ENCODE results near the gene EGR2.
"Not testable (repeated sequence)": the region's sequence is repeated elsewhere in the genome, so short reads cannot be mapped to it uniquely, and the experiment has no call there.

Gene EGR2

DNA sequence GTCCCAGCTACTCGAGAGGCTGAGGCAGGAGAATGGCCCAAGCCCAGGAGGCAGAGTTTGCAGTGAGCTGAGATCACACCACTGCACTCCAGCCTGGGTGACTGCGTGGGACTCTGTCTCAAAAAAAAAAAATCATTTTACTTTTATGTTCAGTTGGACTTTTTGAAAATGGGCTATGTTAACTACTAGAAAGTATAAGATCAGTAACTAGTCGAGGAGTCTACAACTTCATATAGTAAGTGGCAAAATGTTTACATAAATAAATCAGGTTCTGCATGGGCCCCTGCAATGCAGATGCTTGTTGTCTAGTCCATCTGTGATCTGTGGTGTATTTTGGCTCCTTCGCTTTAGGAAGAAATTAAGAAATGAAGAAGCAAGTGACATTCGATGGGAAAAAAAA, 23.9 kb downstream of the EGR2 start:
- DNase-seq, result no peak

DNA sequence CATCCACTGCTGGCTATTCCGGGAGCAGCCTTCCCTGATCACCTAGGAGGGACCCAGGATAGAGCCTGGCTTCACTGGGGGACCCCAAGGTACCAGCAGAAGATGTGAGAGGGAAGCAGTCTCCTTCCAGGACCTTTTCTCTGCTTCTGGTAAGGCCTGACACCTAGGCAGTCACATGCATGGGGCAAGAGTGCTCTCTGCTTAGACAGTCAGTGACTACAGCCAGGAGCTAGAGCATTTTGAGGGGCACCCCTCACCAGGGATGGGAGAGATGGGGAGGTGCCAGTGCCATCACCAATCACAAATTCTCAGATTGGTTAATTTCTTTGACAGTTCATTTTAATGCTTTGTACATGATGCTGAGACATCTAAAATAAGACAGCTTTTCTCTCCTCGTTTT, 25.6 kb downstream of the EGR2 start:
- no peak for DNase-seq

- no peak for DNase-seq
Observed at GRCh38 chr10:62790019-62790555, 26.1 kb downstream of the EGR2 start.

GRCh38 chr10:62788861-62789467, 27.2 kb downstream of the EGR2 start:
- no peak for DNase-seq

DNA sequence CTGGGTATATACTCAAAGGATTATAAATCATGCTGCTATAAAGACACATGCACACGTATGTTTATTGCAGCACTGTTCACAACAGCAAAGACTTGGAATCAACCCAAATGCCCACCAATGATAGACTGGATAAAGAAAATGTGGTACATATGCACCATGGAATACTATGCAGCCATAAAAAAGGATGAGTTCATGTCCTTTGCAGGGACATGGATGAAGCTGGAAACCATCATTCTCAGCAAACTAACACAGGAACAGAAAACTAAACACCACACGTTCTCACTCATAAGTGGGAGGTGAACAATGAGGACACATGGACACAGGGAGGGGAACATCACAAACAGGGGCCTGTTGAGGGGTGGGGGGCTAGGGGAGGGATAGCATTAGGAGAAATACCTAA, 27.9 kb downstream of the EGR2 start:
- not testable (repeated sequence) for DNase-seq

DNA sequence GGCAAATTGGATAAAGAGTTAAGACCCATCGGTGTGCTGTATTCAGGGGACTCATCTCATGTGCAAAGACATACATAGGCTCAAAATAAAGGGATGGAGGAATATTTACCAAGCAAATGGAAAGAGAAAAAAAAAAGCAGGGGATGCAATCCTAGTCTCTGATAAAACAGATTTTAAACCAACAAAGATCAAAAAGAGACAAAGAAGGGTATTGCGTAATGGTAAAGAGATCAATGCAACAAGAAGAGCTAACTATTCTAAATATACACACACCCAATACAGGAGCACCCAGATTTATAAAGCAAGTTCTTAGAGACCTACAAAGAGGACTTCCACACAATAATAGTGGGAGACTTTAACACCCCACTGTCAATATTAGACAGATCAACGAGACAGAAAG, 31.6 kb downstream of the EGR2 start:
- DNase-seq, result not testable (repeated sequence)

- DNase-seq, result no peak
Observed at GRCh38 chr10:62779487-62780248, 36.5 kb downstream of the EGR2 start.

GRCh38 chr10:62778125-62778524, 38.0 kb downstream of the EGR2 start:
- no peak for DNase-seq

DNA sequence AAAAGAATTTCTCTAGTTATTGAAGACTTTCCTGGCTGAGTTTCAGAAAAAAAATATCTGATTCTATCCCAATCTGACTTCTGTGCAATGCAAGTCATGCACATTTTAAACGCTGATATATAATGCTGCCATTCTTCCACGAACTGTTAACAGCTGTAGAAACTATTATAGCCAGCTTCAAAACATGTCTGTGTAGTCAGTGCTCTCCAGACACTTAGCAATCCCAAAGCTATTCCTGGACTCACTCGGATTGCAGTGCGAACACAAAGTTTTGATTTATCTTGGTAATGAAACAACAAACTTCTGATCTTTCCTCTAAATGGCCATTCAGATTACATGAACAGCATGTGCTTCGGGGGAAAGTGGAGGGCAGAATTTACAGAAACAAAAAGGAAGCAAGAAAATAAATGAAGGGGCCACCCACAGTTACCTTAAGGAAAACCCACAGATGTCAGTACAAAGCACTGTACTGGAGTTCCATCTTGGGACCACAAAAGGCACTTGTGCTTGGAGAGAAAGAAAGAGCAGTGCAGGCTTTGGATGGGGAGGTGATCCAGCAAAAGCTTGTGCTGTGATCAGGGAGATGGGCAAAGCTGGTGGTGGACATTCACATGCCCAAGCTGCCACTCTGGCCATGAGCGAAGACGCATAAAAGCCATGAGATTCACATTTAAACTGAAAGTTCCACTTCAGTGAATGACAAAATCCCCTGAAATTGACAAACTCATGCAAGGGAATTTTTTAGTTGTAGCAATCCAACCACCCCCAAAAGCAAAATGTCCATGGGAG, 43.8 kb downstream of the EGR2 start:
- DNase-seq, result no peak

- no peak for DNase-seq
Observed at GRCh38 chr10:62769574-62770242, 46.5 kb downstream of the EGR2 start.

DNA sequence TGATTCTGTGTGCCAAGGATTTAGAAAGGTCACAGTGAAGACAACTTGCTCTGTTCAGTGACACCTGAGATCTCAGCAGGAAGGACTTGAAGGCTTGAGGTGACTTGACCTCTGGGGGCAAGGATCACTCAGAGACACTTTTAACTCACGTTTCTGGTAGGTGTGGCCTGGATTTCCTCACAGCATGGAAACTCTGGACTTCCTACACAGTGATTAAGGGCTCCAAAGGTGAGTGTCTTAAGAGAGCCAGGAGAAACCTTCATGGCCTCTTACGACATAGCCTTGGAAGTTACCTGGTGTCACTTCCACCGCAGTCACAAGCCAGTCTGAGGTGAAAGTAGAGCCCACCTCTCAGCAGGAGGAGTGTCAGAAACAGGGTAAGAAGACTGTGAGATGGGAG, 49.8 kb downstream of the EGR2 start:
- DNase-seq, result no peak

GRCh38 chr10:62765726-62766125, 50.4 kb downstream of the EGR2 start:
- DNase-seq, result no peak

- DNase-seq, result no peak
Observed at GRCh38 chr10:62764011-62764410, 52.2 kb downstream of the EGR2 start.

GRCh38 chr10:62763155-62763554, 53.0 kb downstream of the EGR2 start:
- DNase-seq, result no peak
